IMR-90 (cell line): ENCODE data around the gene BRS3. TPM values are rescaled to one million over a fixed set of nuclear protein-coding genes. Genes with fewer than 3 reads are reported as not detected.

Experiments used
- ATAC-seq: fragments of 200-7000 bp; cut with Tn5 transposase; 2 replicates; pipeline ENCODE4 v1.9.1; 2020; ENCODE audit warnings: low read depth, mild to moderate bottlenecking, moderate library complexity
- BruUV-seq: library from RNA; stranded (reverse); fragments of 400-500 nt; replicated peaks from 2 replicates; lab custom pipeline; 2021; lab: Mats Ljungman, UMichigan
- CTCF ChIA-PET: fragments of 300-600 bp; formaldehyde crosslinking; extraction: SDS; loops from one replicate; lab custom pipeline; 2021; ENCODE audit warnings: antibody characterized with exemption; lab: Yijun Ruan, JAX
- POLR2A ChIA-PET: fragments of 300-600 bp; sonication (Branson Sonifier 250); formaldehyde crosslinking; loops from one replicate; lab custom pipeline; 2022; ENCODE audit warnings: antibody characterized with exemption; ENCODE audit not compliant: unreplicated experiment; lab: Charles Lee
- DNase-seq: peaks from one replicate; pipeline ENCODE4 v3.0.0; 2013
- H2AFZ ChIP-seq: replicated peaks from 2 replicates; pipeline ENCODE3; 2013; ENCODE audit warnings: low read length, mild to moderate bottlenecking; ENCODE audit not compliant: poor library complexity
- H2AK5ac ChIP-seq: 2 replicates; pipeline ENCODE4 v1.6.1; 2013; ENCODE audit warnings: low read depth, low read length, inconsistent platforms
- H2AK9ac ChIP-seq: replicated peaks from 2 replicates; pipeline ENCODE3; 2013; ENCODE audit warnings: mild to moderate bottlenecking, low read depth, low read length, moderate library complexity; ENCODE audit not compliant: poor library complexity
- H2BK120ac ChIP-seq: 2 replicates; pipeline ENCODE4 v1.6.1; 2013; ENCODE audit warnings: low read depth, low read length, inconsistent platforms
- H2BK15ac ChIP-seq: 3 replicates; pipeline ENCODE4 v1.6.1; 2013; ENCODE audit warnings: low read depth, low read length, inconsistent platforms
- H2BK20ac ChIP-seq: 2 replicates; pipeline ENCODE4 v1.6.1; 2013; ENCODE audit warnings: low read depth, mild to moderate bottlenecking, inconsistent platforms, low read length, moderate library complexity
- H2BK5ac ChIP-seq: 2 replicates; pipeline ENCODE4 v1.6.1; 2013; ENCODE audit warnings: mild to moderate bottlenecking, low read depth, low read length, inconsistent platforms; ENCODE audit not compliant: poor library complexity, severe bottlenecking
- H3K14ac ChIP-seq: replicated peaks from 2 replicates; pipeline ENCODE4 v1.6.1; 2013; ENCODE audit warnings: low read depth, low read length, inconsistent platforms
- H3K18ac ChIP-seq: 2 replicates; pipeline ENCODE4 v1.6.1; 2013; ENCODE audit warnings: low read depth, low read length, control low read depth
- H3K23ac ChIP-seq: 2 replicates; pipeline ENCODE4 v1.6.1; 2013; ENCODE audit warnings: low read depth, low read length, inconsistent platforms
- H3K27ac ChIP-seq: 2 replicates; pipeline ENCODE4 v1.5.1; 2013; ENCODE audit warnings: mild to moderate bottlenecking, control low read depth, low read length; ENCODE audit not compliant: insufficient read depth
- H3K27me3 ChIP-seq: 2 replicates; pipeline ENCODE4 v1.6.1; 2013; ENCODE audit warnings: low read length; ENCODE audit not compliant: control insufficient read depth, insufficient read depth
- H3K36me3 ChIP-seq: 2 replicates; pipeline ENCODE4 v1.6.1; 2013; ENCODE audit warnings: low read length, mixed read lengths; ENCODE audit not compliant: control insufficient read depth, insufficient read depth
- H3K4ac ChIP-seq: 2 replicates; pipeline ENCODE4 v1.6.1; 2013; ENCODE audit warnings: low read depth, low read length, inconsistent platforms
- H3K4me1 ChIP-seq: 2 replicates; pipeline ENCODE4 v1.6.1; 2013; ENCODE audit warnings: low read length, mixed read lengths; ENCODE audit not compliant: control insufficient read depth, insufficient read depth
- H3K4me2 ChIP-seq: 2 replicates; pipeline ENCODE4 v1.6.1; 2013; ENCODE audit warnings: low read depth, mild to moderate bottlenecking, control low read depth, low read length, moderate library complexity
- H3K4me3 ChIP-seq: 2 replicates; pipeline ENCODE4 v1.5.1; 2013; ENCODE audit warnings: low read depth, mild to moderate bottlenecking, control low read depth, low read length, moderate library complexity; ENCODE audit not compliant: insufficient read depth
- H3K56ac ChIP-seq: 2 replicates; pipeline ENCODE4 v1.6.1; 2013; ENCODE audit warnings: low read length, inconsistent platforms; ENCODE audit not compliant: insufficient read depth; ENCODE audit errors: extremely low read depth
- H3K79me1 ChIP-seq, 2 experiments: 2 replicates each; pipeline ENCODE4 v1.6.1; 2013; ENCODE audit warnings: low read length in 2 of 2, inconsistent platforms in 1 of 2, low read depth in 1 of 2
- H3K9ac ChIP-seq: 2 replicates; pipeline ENCODE4 v1.6.1; 2013; ENCODE audit warnings: low read depth, low read length, control low read depth
- H3K9me1 ChIP-seq: 2 replicates; pipeline ENCODE4 v1.6.1; 2013; ENCODE audit warnings: low read length, inconsistent platforms; ENCODE audit not compliant: insufficient read depth
- H3K9me3 ChIP-seq: 2 replicates; pipeline ENCODE4 v1.6.1; 2013; ENCODE audit warnings: low read length; ENCODE audit not compliant: control insufficient read depth, insufficient read depth
- H4K20me1 ChIP-seq: 2 replicates; pipeline ENCODE4 v1.6.1; 2013; ENCODE audit warnings: low read length, inconsistent platforms; ENCODE audit not compliant: insufficient read depth
- H4K5ac ChIP-seq: 2 replicates; pipeline ENCODE4 v1.6.1; 2013; ENCODE audit warnings: mild to moderate bottlenecking, low read depth, low read length, control low read depth
- H4K8ac ChIP-seq, 2 experiments: 2 replicates each; pipeline ENCODE4 v1.6.1; 2013; ENCODE audit warnings: low read depth in 2 of 2, low read length in 2 of 2, control low read depth in 1 of 2, inconsistent platforms in 1 of 2
- H4K91ac ChIP-seq: 2 replicates; pipeline ENCODE4 v1.6.1; 2013; ENCODE audit warnings: low read depth, low read length, inconsistent platforms; ENCODE audit not compliant: insufficient read depth
- BHLHE40 ChIP-seq: fragments of 150-350 bp; IDR thresholded peaks from 2 replicates; pipeline ENCODE4 v1.6.1; 2016; ENCODE audit warnings: mild to moderate bottlenecking, low read depth, low read length
- CHD1 ChIP-seq: IDR thresholded peaks from 2 replicates; pipeline ENCODE4 v1.6.1; 2012; ENCODE audit warnings: low read depth, low read length, improper control_type of control experiment
- FOS ChIP-seq: fragments of 150-350 bp; IDR thresholded peaks from 2 replicates; pipeline ENCODE4 v1.6.1; 2016; ENCODE audit warnings: low read depth, low read length
- MAFK ChIP-seq: IDR thresholded peaks from 2 replicates; pipeline ENCODE4 v1.6.1; 2012; ENCODE audit warnings: low read depth, low read length, improper control_type of control experiment
- MAZ ChIP-seq: IDR thresholded peaks from 2 replicates; pipeline ENCODE4 v1.6.1; 2012; ENCODE audit warnings: low read depth, mild to moderate bottlenecking, low read length, improper control_type of control experiment, moderate library complexity, borderline replicate concordance
- MXI1 ChIP-seq: IDR thresholded peaks from 2 replicates; pipeline ENCODE4 v1.6.1; 2012; ENCODE audit warnings: low read depth, mild to moderate bottlenecking, low read length, moderate library complexity, borderline replicate concordance
- NFE2L2 ChIP-seq: fragments of 150-350 bp; IDR thresholded peaks from 2 replicates; pipeline ENCODE4 v1.6.1; 2016; ENCODE audit warnings: low read depth, mild to moderate bottlenecking, low read length
- POLR2A ChIP-seq: IDR thresholded peaks from 2 replicates; pipeline ENCODE4 v1.6.1; 2012; ENCODE audit warnings: mild to moderate bottlenecking, low read depth, low read length
- RAD21 ChIP-seq: IDR thresholded peaks from 2 replicates; pipeline ENCODE4 v1.6.1; 2012; ENCODE audit warnings: low read length, improper control_type of control experiment
- RCOR1 ChIP-seq: IDR thresholded peaks from 2 replicates; pipeline ENCODE4 v1.6.1; 2012; ENCODE audit warnings: mild to moderate bottlenecking, low read length, improper control_type of control experiment; ENCODE audit not compliant: insufficient replicate concordance
- RFX5 ChIP-seq: IDR thresholded peaks from 2 replicates; pipeline ENCODE4 v1.8.0; 2012; ENCODE audit warnings: low read depth, mild to moderate bottlenecking, low read length, moderate library complexity
- SMC3 ChIP-seq: fragments of 150-350 bp; IDR thresholded peaks from 2 replicates; pipeline ENCODE4 v1.6.1; 2016; ENCODE audit warnings: low read depth, mild to moderate bottlenecking, antibody characterized with exemption, low read length, moderate library complexity
- WGBS, 2 experiments: methylation state at CpG; one replicate each; pipeline versions ENCODE4 v1.1.5 to v1.1.7; 2013; ENCODE audit warnings: missing lambda C conversion rate in 2 of 2; ENCODE audit not compliant: insufficient read length in 1 of 2; ENCODE audit errors: extremely low coverage in 2 of 2; 5-methylcytosine and 5-hydroxymethylcytosine counted together
- dilution Hi-C: fragments of 300-500 bp; cut with HindIII; formaldehyde crosslinking; loops from one replicate; pipeline ENCODE4 v1.14.3; 2018; ENCODE audit warnings: low sequenced_read_pairs; ENCODE audit not compliant: unreplicated experiment
- in situ Hi-C: fragments of 300-500 bp; cut with MboI; formaldehyde crosslinking; loops from 3 replicates; pipeline ENCODE4 v1.14.3; 2019; ENCODE audit warnings: low sequenced_read_pairs, inconsistent platforms, mixed read lengths
- intact Hi-C: fragments of 100-400 bp; cut with micrococcal nuclease; formaldehyde crosslinking; loops from 2 replicates; pipeline ENCODE4 v1.10.0; 2022
- polyA plus RNA-seq, 3 experiments: library from polyadenylated mRNA; depleted of rRNA; stranded (reverse); fragments of >200 nt; gene quantifications; 2 replicates each; pipeline ENCODE4 v1.2.3, GENCODE V29; 2012; ENCODE audit warnings: low replicate concordance in 1 of 3
- total RNA-seq: library from RNA; depleted of rRNA; stranded (reverse); fragments of >200 nt; gene quantifications from 2 replicates; pipeline ENCODE4 v1.2.3, GENCODE V29; 2012
- TF ChIP-seq, protein P1 (sequence below): fragments of 150-350 bp; IDR thresholded peaks from 2 replicates; pipeline ENCODE4 v1.6.1; 2017; ENCODE audit warnings: mild to moderate bottlenecking, antibody characterized with exemption, low read length, low read depth
- TF ChIP-seq, protein P2 (sequence below): fragments of 150-350 bp; IDR thresholded peaks from 2 replicates; pipeline ENCODE4 v1.6.1; 2016; ENCODE audit warnings: low read depth, mild to moderate bottlenecking, low read length, moderate library complexity, borderline replicate concordance
- TF ChIP-seq, protein P3 (sequence below): conservative IDR thresholded peaks from 2 replicates; pipeline ENCODE4 v1.5.1; 2012; ENCODE audit warnings: mild to moderate bottlenecking, low read depth, low read length, improper control_type of control experiment

BRS3 gene
- total and polyA plus RNA-seq, 2 of the 4 experiments (the other 2 are of a cell fraction) = not detected

DNA sequence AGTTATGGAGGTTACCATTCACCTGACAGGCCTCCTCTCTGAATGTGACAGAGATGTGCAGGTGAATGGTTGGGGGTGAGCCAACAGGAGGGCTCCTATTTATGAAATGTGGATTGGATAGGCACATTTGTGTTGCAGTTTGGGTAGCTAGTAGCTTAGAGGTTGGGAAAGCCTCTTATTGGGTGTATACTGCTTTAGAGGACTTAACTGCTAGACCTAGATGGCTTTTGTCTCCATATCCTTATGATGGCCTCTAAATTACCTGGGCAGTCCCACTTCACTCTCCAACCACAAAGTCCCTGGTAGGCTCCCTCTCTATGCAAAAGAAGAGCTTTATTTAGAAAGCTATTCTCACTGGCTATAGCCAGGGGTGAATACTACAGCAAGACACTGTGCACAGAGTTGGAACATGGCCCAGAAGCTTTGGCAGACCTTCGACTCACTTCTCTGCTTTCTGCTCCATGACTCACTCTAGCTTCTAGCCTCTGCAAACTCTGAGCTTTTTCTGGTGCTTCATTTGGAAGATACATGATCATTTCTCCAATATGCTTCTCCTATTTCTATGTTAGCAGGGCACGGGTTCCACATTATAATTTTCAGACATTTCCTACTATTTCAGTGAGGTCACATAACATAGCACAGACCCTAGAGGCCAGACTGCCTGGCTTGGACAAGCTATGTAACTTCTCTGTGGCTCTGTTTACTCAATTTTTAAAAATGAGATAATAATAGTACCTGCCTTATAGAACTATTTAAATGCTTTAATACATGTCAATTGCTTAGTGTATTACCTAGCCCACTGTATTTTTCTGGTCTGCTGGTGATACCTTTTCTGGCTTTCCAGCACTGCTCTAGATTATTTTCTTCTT lies 38.2 kb downstream of the BRS3 start:
- WGBS, 2 experiments = 0% methylated on average over 1 of the region's 2 CpGs; no CpG with 5 or more reads in 1 of the 2 experiments
- Histone ChIP-seq H3K27ac (no peak overlapping the region), H3K56ac (no peak overlapping the region), H3K9me1 (no peaks in the 10 kb centered on the region), H3K27me3 (no peaks in the 10 kb centered on the region; the same call in 1 of the 2 replicates), H3K9ac (no peak overlapping the region), H2BK120ac (no peak overlapping the region), H3K79me1 (no peaks in the 10 kb centered on the region), H2BK5ac (no peak overlapping the region), H3K36me3 (no peaks in the 10 kb centered on the region), H4K8ac (no peak overlapping the region), H4K91ac (no peak overlapping the region), H2AK5ac (no peak overlapping the region), H2BK15ac (no peak overlapping the region), H2AK9ac (no peak overlapping the region), H3K4ac (no peak overlapping the region), H2BK20ac (no peak overlapping the region), H4K5ac (no peak overlapping the region), H3K4me2 (no peak overlapping the region), H3K14ac (no peak overlapping the region), H3K4me3 (no peak overlapping the region), H4K20me1 (no peaks in the 10 kb centered on the region), H3K9me3 (no peaks in the 10 kb centered on the region), H3K4me1 (no peaks in the 10 kb centered on the region), H2AFZ (no peak overlapping the region), H3K18ac (no peak overlapping the region), H3K23ac (no peak overlapping the region)
- intact Hi-C loops (no loop called here), dilution Hi-C loops (no loop called here), in situ Hi-C loops (no loop called here)
- BruUV-seq = no TSS peak
- POLR2A ChIA-PET = no interaction called here
- CTCF ChIA-PET = no interaction called here
- DNase-seq = peak; percentile 85
- ATAC-seq = peak; percentile 91
- TF ChIP-seq, protein P1, sequence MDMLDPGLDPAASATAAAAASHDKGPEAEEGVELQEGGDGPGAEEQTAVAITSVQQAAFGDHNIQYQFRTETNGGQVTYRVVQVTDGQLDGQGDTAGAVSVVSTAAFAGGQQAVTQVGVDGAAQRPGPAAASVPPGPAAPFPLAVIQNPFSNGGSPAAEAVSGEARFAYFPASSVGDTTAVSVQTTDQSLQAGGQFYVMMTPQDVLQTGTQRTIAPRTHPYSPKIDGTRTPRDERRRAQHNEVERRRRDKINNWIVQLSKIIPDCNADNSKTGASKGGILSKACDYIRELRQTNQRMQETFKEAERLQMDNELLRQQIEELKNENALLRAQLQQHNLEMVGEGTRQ = no peak
- TF ChIP-seq RAD21 (no peak), BHLHE40 (no peak), SMC3 (no peak), RCOR1 (no peak), POLR2A (no peak), RFX5 (no peak), CHD1 (no peak), NFE2L2 (no peak), MAZ (no peak), MXI1 (no peak), FOS (no peak), MAFK (no peak)
- TF ChIP-seq, protein P2, sequence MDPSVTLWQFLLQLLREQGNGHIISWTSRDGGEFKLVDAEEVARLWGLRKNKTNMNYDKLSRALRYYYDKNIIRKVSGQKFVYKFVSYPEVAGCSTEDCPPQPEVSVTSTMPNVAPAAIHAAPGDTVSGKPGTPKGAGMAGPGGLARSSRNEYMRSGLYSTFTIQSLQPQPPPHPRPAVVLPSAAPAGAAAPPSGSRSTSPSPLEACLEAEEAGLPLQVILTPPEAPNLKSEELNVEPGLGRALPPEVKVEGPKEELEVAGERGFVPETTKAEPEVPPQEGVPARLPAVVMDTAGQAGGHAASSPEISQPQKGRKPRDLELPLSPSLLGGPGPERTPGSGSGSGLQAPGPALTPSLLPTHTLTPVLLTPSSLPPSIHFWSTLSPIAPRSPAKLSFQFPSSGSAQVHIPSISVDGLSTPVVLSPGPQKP = no peak
- TF ChIP-seq, protein P3, sequence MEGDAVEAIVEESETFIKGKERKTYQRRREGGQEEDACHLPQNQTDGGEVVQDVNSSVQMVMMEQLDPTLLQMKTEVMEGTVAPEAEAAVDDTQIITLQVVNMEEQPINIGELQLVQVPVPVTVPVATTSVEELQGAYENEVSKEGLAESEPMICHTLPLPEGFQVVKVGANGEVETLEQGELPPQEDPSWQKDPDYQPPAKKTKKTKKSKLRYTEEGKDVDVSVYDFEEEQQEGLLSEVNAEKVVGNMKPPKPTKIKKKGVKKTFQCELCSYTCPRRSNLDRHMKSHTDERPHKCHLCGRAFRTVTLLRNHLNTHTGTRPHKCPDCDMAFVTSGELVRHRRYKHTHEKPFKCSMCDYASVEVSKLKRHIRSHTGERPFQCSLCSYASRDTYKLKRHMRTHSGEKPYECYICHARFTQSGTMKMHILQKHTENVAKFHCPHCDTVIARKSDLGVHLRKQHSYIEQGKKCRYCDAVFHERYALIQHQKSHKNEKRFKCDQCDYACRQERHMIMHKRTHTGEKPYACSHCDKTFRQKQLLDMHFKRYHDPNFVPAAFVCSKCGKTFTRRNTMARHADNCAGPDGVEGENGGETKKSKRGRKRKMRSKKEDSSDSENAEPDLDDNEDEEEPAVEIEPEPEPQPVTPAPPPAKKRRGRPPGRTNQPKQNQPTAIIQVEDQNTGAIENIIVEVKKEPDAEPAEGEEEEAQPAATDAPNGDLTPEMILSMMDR = no peak
